ENCODE data around the gene EDIL3.
"Not testable (repeated sequence)": the region's sequence is repeated elsewhere in the genome, so short reads cannot be mapped to it uniquely, and the experiment has no call there.

Gene EDIL3

DNA sequence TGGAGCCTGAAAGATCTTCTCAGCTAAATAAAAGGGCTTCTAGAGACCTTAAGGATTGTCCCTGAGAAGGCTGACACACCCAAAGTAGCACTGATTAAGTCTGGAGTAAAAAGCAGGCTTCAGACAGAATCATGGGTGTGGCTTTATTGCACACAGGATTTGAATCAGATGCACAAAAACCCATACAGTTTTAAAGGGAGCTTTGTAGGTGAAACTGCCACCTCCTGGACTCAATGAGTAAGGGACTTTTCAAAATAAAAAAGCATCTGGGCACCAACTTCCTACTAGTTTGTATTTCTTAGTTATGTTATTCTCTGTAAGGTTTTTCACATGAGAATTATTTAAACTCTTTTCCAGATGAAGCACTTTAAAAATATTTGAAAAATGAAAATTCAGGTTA, 129.4 kb downstream of the EDIL3 start:
- no peak for DNase-seq

DNA sequence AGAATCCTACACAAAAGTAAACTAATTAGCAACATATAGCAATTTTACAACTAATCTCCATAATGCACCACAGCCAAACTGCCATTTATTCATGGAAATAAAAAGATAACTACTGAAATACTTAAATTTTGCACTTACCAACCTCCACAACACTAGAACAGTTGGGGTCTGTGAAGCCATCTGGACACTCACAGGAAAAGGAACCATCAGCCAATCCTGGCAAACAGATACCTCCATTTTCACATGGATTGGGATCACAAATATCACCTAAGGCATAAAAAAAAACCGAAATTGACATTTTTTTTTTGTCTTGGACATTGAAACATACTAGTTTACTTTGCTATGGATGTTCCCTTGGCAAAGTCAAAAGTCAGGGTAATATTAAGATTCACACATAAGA, 130.7 kb downstream of the EDIL3 start:
- DNase-seq, result no peak

DNA sequence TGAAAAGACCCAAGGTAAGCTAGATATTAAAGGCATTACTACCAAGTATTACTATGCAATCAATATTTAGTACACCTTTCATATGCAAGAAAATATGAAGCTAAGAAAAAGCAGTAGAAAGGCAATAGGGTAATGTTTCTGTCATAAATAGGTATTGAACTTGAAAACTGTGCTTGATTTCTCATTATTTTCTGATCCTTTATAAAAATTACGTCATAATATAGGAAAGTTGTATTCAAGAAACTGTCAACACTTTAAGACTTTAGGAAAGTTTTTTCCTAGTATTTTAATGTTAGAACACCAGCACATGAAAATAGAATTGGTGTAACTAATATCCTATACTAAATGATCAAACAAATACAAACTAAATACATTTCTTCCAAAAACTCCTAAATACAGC, 133.2 kb downstream of the EDIL3 start:
- DNase-seq, result no peak

DNA sequence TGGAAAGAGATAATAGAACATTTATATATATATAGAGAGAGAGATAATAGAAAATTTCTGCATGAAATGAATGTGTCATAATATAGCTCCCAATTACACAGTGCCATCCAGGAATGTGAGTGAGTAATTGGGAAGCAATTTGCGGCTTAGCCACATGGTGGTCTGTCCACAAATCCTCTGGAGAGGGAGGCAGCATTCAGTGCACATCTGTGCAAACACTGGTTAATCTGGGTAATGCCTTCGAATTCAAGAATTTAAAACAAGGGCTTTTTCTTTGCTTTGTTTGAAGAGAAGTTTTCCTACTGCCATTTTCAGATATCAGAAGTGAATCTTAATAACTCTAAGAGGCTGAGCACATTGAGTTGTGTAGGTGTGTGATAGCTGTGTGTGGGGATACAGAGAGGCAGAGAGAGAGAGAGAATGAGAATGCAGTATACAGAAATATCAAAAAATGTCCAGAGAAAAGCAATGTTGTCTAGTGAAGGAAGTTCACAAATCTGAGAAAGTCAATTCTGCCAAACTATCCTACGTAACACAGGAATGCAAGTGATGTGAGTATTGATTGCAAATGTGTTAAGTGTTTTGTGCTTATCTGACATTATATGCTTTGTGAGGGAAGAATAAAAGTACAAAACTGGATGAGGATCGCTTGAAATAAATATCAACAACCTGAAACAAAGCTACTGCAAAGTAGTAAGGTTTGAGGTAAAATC, 134.6 kb downstream of the EDIL3 start:
- no peak for DNase-seq

DNA sequence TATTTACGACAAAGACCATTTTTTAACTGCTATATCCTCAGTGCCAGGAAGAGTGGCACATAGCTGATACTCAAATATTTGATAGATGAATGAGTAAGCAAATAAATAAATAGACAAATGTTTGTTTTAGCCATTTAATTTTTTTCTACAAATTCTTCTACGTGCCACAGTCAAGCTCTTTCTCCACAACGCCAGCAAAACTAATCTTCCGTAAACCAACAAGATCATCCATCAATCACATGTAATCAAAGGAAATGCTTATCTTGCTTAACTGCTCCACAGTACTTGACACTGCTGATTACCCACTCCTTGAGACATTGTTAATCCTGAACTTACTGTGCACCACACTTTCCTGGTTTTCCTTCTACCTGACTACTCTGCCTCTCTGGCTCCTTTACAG, 136.7 kb downstream of the EDIL3 start:
- DNase-seq, result no peak

DNA sequence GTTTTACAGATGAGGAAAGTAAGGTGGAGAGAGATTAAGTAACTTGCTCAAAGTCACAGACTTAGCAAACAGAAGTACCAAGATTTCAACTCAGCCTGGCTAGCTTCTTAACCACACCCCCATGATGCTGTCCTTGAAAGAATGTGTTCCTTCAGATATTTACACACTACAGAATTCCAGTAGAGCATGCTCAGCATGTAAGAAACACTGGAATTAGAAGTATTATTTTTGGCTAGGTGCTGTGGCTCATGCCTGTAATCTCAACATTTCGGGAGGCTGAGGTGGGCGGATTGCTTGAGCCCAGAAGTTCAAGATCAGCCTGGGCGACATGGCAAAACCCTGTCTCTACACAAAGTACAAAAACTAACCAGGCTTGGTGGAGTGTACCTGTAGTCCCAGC, 142.4 kb downstream of the EDIL3 start:
- no peak for DNase-seq

DNA sequence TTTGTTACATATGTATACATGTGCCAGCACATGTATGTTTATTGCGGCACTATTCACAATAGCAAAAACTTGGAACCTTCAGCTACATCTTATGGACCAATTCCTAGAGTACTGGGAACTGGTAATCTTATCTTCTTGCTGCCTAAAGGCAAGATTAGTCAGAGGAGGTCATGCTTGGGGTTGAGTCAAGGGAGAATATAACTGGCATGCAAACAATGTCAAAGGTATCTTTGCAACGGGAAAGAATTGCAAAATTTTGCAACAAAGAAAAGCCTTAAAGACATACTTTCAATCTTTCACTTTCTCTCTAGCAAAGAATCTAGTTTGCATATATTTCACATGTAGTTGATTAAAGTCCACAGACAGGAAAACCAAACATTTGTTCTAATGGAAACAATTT, 145.2 kb downstream of the EDIL3 start:
- no peak for DNase-seq

DNA sequence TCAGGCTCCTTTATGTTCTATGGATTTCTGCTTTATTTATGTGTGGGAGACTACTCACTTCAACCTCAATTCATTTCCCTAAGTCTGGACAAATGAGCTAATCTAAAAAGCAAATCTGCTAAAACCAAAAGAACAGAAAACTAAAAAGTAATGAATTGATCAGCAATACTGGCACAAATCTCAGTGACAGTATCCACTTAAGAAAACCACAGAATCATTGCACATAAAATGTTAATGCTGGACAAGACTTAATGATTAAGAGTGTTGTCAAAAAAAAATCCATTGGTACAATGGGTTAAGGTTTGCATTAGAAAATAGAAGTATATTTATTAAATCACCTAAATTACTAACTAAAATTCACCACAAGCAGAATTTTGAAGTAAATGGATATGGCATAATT, 147.6 kb downstream of the EDIL3 start:
- DNase-seq, result no peak

DNA sequence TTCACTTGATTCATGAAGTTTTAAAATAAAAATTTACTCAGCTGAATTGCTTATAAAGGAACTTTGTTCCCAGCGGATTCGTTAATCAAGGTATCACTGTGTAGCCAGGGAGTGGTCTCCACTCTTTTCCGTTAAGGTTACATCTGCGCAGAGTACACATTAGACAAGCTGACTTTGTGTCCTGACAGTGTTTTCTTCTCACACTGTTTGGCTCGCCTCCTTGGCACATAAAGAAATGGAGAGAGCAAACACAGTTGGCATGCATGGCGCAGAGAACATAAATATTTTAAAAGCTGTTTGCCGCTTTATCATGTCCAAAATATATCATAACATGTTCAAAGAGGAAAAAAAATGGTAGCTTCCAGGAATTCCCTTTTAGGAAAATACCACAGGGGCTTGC, 153.2 kb downstream of the EDIL3 start:
- no peak for DNase-seq

DNA sequence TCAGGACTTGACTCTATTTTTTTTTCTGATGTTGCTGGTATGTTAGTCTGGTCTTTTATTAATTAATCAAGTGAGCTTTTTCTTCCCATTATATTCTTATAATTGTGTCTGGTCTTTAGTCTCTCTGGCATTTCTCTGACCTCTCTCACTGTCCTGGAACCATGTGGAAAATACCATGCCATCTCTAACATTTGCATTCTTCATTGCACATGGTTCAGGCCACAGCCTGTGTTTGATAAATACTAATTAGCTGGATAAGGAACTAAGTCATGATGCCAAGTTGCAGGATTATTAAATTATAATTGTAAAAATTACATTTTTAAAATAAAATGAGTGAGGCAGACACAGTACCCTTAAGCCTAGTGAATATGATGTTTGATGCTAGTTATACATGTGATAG, 155.6 kb downstream of the EDIL3 start:
- no peak for DNase-seq

DNA sequence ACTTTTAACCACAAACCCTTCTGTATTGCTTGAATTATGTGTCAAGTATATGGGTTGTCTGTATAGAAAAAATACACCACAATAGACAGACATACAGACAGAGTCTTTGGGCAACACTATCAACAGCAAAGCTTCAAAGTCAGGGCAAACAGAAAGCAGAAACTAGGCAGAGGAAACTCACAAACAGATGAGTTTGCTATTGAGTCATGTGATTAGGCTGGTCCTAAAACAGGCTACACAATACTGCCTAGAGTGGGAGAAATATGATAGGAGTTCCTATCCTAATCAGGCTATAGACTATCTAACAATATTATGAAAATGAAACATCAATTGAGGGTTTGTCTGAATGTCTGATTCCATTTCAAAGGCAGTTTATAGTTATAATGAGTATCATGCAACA, 156.4 kb downstream of the EDIL3 start:
- DNase-seq, result no peak

DNA sequence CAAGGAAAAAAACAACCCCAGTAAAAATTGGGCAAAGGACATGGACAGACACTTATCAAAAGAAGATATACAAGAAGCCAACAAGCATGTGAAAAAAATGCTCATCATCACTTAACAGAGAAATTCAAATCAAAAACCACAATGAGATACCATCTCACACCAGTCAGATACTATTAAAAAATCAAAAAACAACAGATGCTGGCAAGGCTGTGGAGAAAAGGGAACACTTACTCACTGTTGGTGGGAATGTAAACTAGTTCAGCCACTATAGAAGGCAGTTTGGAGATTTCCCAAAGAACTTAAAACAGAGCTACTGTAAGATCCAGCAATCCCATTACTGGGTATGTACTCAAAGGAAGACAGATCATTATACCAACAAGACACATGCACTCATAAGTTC, 157.4 kb downstream of the EDIL3 start:
- DNase-seq, result no peak

DNA sequence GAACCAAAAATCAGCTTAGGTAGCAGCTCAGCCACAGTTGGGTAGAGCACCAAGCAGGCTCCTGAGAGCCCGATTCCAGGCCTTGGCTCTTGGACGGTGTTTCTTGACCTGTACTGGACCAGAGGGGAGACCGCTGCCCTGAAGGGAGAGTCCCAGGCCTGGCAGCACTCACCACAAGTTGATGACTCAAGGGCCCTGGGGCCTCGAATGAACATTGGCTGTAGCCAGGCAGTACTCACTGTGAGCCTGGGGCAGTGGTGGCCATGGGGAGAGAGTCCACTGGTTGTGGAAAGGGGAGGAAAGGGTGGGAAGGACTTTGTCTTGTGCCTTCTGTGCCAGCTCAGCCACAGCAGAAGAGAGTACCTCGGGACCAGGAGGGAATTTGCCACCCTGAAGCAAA, 166.1 kb downstream of the EDIL3 start:
- no peak for DNase-seq

DNA sequence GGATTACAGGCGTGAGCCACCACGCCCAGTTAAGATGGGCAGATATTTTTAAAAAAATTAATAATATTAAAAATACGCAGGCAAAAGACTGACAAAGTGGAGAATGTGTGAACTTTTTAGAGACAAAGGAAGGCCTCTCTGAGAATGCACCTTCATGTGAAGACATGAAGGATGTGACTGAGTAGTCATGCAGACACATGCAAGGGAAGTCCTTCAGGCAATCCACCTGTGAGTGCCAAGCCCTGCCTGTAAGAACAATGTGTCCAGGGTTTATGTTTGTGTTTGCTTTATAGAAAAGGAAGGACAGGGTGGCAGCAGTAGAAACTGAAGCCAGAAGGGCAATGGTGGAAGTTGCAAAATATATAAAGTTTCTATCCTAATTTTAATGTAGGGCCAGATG, 169.2 kb downstream of the EDIL3 start:
- DNase-seq, result no peak

DNA sequence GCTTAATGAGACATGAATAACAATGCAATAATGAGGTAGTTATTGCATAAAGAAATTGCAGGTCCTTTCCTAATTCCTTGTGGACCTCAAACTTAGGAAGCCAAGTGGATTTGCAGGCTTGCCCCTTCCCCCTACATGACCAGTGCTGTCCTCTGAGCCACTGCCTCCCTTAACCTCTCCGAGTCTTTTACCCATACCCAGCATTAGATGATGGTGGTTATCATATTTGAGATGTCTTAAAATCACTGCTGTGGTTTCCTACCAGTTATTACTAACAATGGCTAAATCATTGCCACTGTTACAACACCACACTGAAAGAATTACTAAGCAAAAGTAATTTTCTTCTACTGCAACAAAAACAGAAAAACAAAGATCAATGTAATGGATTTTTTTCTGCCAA, 170.8 kb downstream of the EDIL3 start:
- no peak for DNase-seq

DNA sequence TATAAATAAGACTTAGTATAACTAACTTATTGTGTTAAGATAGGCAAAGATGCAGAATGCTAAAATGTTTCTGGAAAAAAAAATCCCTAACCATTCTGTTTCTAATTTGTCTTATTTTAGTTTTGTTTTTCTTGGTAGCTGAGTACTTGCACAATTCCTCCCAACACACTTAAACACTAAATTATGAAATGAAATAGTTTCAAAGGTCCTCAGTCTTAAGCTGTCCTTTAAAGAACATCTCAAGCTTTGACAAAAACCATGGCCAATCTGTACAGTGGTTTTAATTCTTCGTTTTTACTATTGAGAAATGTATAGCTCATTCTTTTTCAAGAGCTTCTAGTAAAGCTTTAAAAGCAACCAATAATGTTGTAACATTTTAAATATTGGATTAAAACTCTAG, 171.5 kb downstream of the EDIL3 start:
- DNase-seq, result no peak

DNA sequence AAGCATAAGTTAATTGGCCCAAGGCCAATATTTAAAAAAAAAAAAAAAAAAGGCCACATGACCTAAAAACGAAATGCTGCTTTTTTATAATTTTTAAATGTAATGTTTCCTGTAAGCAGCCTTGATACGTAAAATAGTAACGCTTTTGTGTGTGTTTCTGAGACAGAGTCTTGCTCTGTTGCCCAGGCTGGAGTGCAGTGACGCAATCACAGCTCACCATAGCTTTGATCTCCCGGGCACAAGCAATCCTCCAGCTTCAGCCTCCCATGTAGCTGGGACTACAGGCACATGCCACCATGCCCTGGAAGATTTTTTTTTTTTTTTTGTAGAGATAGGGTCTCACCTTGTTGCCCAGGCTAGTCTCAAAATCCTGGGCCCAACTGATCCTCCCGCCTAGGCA, 179.9 kb downstream of the EDIL3 start:
- DNase-seq, result no peak

DNA sequence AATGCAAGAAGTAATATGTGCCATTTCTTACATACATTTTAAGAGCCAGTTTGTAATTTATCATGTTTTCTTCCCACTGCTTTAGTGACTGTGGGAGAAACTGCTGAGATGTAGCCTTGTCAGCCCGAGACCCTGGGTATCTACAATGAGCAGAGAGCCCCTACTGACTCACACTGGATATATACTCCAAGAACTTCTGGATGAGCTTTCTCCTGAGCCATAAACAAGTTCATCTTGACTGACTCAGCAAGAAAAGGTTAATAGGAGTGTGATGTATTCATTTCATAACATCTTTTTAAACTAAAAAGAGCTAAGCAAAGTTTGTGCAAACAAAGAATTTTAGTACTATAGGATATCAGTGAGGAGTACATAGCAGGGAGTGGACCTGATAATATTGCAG, 182.5 kb downstream of the EDIL3 start:
- no peak for DNase-seq

DNA sequence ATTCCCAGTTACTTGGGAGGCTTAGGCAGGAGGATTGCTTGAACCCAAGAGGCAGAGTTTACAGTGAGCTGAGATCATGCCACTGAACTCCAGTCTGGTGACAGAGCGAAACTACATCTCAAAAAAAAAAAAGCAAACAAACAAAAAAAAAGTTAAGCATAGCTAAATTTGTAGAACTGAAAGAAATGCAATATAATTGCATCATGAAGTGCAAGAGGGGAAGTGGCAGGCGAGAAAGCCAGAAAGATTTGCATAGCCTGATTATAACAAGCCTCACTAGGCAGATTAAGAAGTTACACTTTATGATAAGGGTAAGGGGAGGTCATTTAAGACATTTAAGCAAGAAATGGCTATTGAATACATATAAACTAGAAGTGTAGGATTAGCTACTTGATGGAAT, 187.1 kb downstream of the EDIL3 start:
- DNase-seq, result no peak

DNA sequence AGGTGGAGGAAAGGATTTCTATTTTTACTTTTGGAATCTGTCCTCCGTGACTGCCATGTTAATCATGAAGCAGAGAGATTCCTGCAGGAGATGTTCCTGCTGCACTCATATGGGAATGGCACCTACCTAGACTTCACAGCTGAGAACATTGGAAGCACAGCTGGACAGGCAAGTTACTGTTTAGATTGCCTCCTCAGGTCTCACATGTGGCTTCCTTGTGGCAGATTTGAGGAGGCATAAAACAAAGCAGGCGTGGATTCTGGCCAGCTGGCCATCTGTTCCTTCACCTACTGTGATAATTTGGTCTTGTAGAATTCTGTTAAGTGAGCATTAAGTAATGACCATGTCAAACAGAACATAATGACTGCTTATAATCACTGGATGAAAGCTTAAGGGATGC, 193.4 kb downstream of the EDIL3 start:
- no peak for DNase-seq

DNA sequence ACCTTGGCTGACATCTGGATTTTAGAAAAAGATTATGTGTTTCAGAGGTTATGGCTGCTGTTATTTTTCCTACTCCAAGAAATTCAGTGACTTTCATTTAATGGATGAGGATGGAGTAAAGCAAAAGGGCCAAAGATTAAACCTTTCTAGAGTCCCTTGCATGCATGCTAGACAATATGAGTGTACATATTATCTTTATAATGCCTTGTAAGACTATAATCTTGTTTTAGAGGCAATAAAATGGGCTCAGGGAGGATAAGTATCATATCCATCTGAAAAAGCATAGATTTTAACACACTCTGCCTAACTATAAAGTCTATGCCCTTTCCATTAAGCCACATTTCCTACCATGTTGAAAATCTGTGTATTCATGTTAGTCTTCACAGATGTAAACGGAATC, 199.8 kb downstream of the EDIL3 start:
- no peak for DNase-seq

DNA sequence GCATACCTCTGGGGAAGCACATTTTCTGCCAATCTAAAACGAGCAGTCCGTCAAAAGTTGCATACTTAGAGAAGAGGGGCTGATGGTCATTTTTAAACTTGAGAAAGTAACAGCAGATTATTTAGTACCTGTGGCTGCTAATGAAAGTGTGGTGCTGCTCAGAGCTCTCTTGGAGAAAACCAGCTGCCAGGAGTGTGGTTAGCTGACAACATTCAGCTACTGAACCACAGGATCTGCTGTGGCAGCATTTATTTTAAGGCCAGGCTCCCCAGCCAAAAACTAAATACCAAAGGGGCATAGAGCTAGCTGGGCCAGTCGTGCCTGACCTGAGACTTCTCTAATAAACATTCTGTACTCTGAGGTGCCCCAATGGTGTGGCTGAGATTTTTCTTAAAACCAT, 203.6 kb downstream of the EDIL3 start:
- no peak for DNase-seq

DNA sequence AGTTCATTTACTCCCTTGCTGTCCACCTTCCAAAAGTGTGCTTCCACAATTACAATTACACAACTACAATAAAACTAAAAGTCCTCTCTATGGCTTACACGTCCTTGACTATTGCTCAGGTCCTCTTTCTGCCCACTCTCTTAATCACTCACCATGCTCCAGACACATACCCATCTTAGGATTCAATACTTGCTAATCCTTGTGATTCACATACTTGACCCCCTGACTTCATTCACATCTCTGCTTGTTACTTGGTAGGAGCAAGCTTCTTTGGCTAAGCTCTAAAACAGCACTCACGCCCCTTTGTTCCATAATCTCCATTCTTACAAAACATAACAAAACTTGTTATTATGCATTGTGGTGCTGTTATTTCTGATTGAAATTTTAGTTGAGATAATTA, 215.8 kb downstream of the EDIL3 start:
- DNase-seq, result no peak

DNA sequence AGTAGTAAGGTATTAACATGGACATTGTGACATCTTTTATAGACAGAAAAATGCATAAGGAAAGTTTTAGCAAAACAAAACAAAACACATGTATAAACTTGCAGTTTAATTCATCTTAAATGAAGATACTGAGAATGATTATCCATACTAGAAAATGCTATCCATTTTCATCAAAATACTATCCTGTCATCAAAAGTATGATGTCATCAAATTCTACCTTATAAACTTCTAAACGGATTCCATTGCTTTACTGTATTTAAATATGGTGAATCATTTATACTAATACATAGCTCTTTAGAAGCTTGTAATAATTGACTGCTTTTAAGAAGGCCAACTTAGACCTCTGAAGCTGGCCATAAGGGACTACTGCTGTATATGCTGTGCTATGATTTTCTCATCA, 221.0 kb downstream of the EDIL3 start:
- DNase-seq, result no peak

DNA sequence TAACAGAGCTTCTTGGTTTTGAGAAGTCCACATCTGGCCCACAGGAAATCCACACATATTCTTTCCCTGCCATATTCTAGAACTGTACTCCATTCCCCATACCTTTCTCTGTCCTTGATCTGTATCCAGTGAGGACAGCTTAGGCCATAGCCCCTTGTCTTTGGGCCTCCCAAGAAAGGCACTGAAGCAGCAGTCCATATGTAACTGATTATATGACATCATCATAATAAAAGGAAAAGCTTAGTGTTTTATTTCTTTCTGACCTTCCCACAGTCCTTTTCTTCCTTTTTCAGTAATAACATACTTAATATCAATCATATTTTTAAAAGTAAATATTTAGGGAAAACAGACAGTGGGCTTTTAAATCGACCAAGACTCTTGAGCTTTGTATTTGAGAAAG, 222.0 kb downstream of the EDIL3 start:
- DNase-seq, result no peak

DNA sequence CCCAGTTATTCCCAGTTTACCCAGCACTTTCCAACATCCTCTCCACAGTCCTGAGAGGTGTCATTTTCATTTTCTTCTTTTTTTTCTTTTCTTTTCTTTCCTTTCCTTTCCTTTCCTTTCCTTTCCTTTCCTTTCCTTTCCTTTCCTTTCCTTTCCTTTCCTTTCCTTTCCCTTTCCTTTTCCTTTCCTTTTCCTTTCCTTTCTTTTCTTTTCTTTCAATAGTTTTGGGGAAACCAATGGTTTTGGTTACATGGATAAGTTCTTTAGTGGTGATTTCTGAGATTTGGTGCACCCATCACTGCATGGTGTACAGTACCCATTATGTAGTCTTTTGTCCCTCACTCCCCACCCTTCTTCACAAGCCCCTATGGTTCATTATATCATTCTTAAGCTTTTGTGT, 224.0 kb downstream of the EDIL3 start:
- DNase-seq, result not testable (repeated sequence)

Data from activated CD8-positive, alpha-beta memory T cell treated with anti-CD3 and anti-CD28 coated beads, Interleukin-2, amount 50 U/mL, for 48 hours (primary cell).